HuH-7 (cell line): ENCODE data around the gene MCM3AP.

Source experiments
- DNase-seq: peaks from one replicate; pipeline ENCODE4 v3.0.0; 2011; ENCODE audit warnings: low spot score

The MCM3AP gene

GRCh38 chr21:46269466-46269865 is 15.9 kb downstream of the MCM3AP start:
- no peak for DNase-seq

GRCh38 chr21:46268371-46268770 is 17.0 kb downstream of the MCM3AP start:
- no peak for DNase-seq

- no peak for DNase-seq
Measured at GRCh38 chr21:46266946-46267345, 18.5 kb downstream of the MCM3AP start.

- DNase-seq: no peak
Measured at GRCh38 chr21:46265736-46266525, 19.5 kb downstream of the MCM3AP start.

GRCh38 chr21:46264690-46265144 is 20.7 kb downstream of the MCM3AP start:
- no peak for DNase-seq

GRCh38 chr21:46264046-46264689 is 21.2 kb downstream of the MCM3AP start:
- no peak for DNase-seq

GRCh38 chr21:46256501-46256994 is 28.9 kb downstream of the MCM3AP start:
- no peak for DNase-seq

GRCh38 chr21:46255758-46256337 is 29.6 kb downstream of the MCM3AP start:
- no peak for DNase-seq

- no peak for DNase-seq
Measured at GRCh38 chr21:46255166-46255565, 30.2 kb downstream of the MCM3AP start.

GRCh38 chr21:46254208-46254975 is 31.0 kb downstream of the MCM3AP start:
- no peak for DNase-seq

GRCh38 chr21:46253610-46254124 is 31.7 kb downstream of the MCM3AP start:
- DNase-seq: no peak

GRCh38 chr21:46252840-46253239 is 32.6 kb downstream of the MCM3AP start:
- no peak for DNase-seq

GRCh38 chr21:46250146-46250725 is 35.2 kb downstream of the MCM3AP start:
- DNase-seq: no peak

- DNase-seq: no peak
Measured at GRCh38 chr21:46248827-46249226, 36.6 kb downstream of the MCM3AP start.

GRCh38 chr21:46248422-46248782 is 37.0 kb downstream of the MCM3AP start:
- no peak for DNase-seq

- no peak for DNase-seq
Measured at GRCh38 chr21:46247699-46248421, 37.6 kb downstream of the MCM3AP start.

- DNase-seq: no peak
Measured at GRCh38 chr21:46246345-46246744, 39.1 kb downstream of the MCM3AP start.

- no peak for DNase-seq
Measured at GRCh38 chr21:46245213-46245915, 40.0 kb downstream of the MCM3AP start.

- no peak for DNase-seq
Measured at GRCh38 chr21:46244602-46245001, 40.8 kb downstream of the MCM3AP start.

- DNase-seq: no peak
Measured at GRCh38 chr21:46243960-46244361, 41.5 kb downstream of the MCM3AP start.
